GM18907 (cell line): ENCODE data around the gene FOXJ3.

Experiments
- ATAC-seq: cut with Tn5 transposase; IDR thresholded peaks from one replicate; pipeline ENCODE4 v1.9.1; 2021; ENCODE audit warnings: mild to moderate bottlenecking, moderate library complexity; ENCODE audit not compliant: unreplicated experiment

The FOXJ3 gene

DNA sequence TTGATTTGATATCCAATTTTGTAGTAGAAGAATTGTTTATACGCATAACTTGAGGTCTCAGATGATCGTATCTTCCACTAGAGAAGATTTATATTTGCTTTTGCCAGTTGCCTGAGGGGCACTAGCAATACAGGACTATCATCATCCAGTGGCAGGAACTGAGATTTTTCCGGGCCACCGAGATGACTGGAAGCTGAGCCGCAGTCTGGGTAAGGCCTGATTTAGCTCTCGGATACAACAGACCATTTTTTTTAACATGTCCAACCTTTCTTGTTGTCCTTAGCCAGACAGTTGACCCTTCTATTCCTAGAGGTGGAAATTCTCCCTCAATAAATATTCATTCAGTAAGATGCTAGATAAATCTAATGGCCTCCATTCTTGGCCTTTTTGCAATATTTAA is 207.3 kb downstream of the FOXJ3 start:
- ATAC-seq: no peak
